ENCODE measurements around the gene SPTBN1. TPM values are rescaled to one million over a fixed set of nuclear protein-coding genes. Genes with fewer than 3 reads are reported as not detected.

The SPTBN1 gene
- total RNA-seq, 4 donors from 2014 or later: 189 to 423 (median 341) TPM

DNA sequence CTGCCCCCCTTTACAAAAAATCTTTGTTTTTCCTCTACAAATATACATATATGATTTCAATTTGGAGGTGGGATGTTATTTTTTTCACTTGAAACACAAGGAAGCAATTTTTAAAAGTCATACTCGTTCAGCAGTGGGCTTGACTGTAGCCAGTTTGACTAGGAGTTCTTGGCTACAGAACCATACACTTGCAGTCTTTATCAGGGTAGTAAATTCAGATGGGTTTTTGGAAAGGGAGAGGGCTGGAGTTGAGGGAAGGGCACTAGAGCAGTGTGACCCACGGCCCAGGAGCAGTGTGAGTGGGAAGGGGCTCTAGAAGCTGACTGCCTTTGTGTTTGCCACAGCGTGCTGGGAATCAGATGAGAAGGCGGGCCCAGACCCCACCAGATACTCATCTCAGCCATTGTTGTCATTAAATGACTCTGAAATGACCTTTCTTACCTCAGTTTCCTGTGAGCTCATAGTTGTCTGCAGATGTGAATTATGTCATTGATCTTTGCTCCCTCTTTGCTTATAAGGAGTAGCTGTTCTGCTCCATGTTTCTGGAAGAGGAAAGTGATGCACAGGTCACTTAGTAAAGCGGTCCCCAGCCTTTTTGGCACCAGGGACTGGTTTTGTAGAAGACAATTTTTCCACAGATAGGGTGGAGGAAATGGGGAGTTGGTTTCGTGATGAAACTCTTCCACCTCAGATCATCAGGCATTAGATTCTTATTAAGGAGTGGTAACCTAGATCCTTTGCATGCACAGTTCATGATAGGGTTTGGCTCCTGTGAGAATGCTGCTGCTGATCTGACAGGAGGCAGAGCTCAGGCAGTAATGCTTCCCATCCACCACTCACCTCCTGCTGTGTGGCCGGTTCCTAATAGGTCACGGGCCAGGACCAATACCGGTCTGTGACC is 116.8 kb downstream of the SPTBN1 start:
- TF ChIP-seq POLR2A (IDR thresholded peaks at IDR 0.05): no peak
- no peak for TF ChIP-seq CTCF (IDR thresholded peaks at IDR 0.05)
- Histone ChIP-seq H3K36me3 (no peaks in the 10 kb centered on the region), H3K4me1 (peaks cover 6 to 20% of the 10 kb centered on the region in 2 donors), H3K27me3 (no peaks in the 10 kb centered on the region), H3K9me3 (no peaks in the 10 kb centered on the region), H3K4me3 (no peak overlapping the region), H3K27ac (peak overlapping the region; percentile 76 to 85)
- intact Hi-C loops (cut with DNase I; ENCODE audit: low total_unique reads): no loop called here
- no peak for DNase-seq

- Histone ChIP-seq H3K4me1 (peaks cover 6 to 20% of the 10 kb centered on the region in 2 donors), H3K27me3 (no peaks in the 10 kb centered on the region), H3K4me3 (no peak overlapping the region), H3K27ac (peak overlapping the region; percentile 76 to 85), H3K36me3 (no peaks in the 10 kb centered on the region), H3K9me3 (no peaks in the 10 kb centered on the region)
- no peak for DNase-seq
- no peak for TF ChIP-seq POLR2A (IDR thresholded peaks at IDR 0.05)
- no peak for TF ChIP-seq CTCF (IDR thresholded peaks at IDR 0.05)
- intact Hi-C loops (cut with DNase I; ENCODE audit: low total_unique reads): no loop called here
Observed at GRCh38 chr2:54573537-54573919, 117.4 kb downstream of the SPTBN1 start.

GRCh38 chr2:54574107-54574859 is 118.2 kb downstream of the SPTBN1 start:
- intact Hi-C loops (cut with DNase I; ENCODE audit: low total_unique reads): no loop called here

DNA sequence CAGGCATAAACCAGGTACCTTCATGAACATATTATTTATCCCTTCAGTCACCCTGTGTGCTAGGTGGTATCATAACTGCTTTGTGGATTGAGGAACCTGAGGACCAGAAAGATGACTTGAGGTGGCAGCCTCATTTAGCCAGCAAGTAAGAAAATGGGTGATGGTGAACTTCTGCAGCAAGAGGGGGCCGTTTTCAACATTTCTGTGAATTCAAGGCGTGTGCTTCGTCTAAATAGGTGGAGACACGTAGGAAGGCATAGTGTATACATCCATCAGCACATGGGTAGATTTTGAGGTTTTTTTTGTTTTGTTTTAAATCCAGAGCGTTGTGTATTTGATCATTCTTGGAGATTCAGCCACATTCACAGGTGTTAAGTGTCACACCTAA is 118.7 kb downstream of the SPTBN1 start:
- peaks cover 6 to 21% of the 10 kb centered on the region in 2 donors for H3K4me1 ChIP-seq
- H3K27ac ChIP-seq: peak overlapping the region; percentile 76 to 85
- no peaks in the 10 kb centered on the region for H3K9me3 ChIP-seq
- TF ChIP-seq POLR2A (IDR thresholded peaks at IDR 0.05) (no peak), CTCF (IDR thresholded peaks at IDR 0.05) (no peak)
- H3K36me3 ChIP-seq: no peaks in the 10 kb centered on the region
- intact Hi-C loops (cut with DNase I; ENCODE audit: low total_unique reads): no loop called here
- H3K27me3 ChIP-seq: no peaks in the 10 kb centered on the region
- DNase-seq: no peak
- H3K4me3 ChIP-seq: no peak overlapping the region

More at GRCh38 chr2:54574107-54574859, 118.2 kb downstream of the SPTBN1 start:
- Histone ChIP-seq H3K4me3 (no peak overlapping the region), H3K4me1 (peaks cover 6 to 16% of the 10 kb centered on the region in 2 donors), H3K36me3 (no peaks in the 10 kb centered on the region), H3K27ac (peak overlapping the region; percentile 76 to 85), H3K27me3 (no peaks in the 10 kb centered on the region), H3K9me3 (no peaks in the 10 kb centered on the region)
- TF ChIP-seq CTCF (IDR thresholded peaks at IDR 0.05) (no peak), POLR2A (IDR thresholded peaks at IDR 0.05) (no peak)
- no peak for DNase-seq

All from uterus (tissue), 4 donors.